ENCODE data around the gene NHS.

The NHS gene

GRCh38 chrX:17670874-17671273 lies 295.9 kb downstream of the NHS start:
- DNase-seq (ENCODE audit: low read depth, low spot score) = no peak

GRCh38 chrX:17674601-17675000 lies 299.6 kb downstream of the NHS start:
- peak; percentile 16 for DNase-seq (ENCODE audit: low read depth, low spot score)

GRCh38 chrX:17679261-17679660 lies 304.3 kb downstream of the NHS start:
- DNase-seq (ENCODE audit: low read depth, low spot score) = no peak

- no peak for DNase-seq (ENCODE audit: low read depth, low spot score)
Measured at GRCh38 chrX:17679820-17680219, 304.8 kb downstream of the NHS start.

GRCh38 chrX:17680732-17681413 lies 305.9 kb downstream of the NHS start:
- DNase-seq (ENCODE audit: low read depth, low spot score) = no peak

GRCh38 chrX:17682259-17682658 lies 307.3 kb downstream of the NHS start:
- no peak for DNase-seq (ENCODE audit: low read depth, low spot score)

- DNase-seq (ENCODE audit: low read depth, low spot score) = no peak
Measured at GRCh38 chrX:17685026-17685425, 310.0 kb downstream of the NHS start.

- no peak for DNase-seq (ENCODE audit: low read depth, low spot score)
Measured at GRCh38 chrX:17687648-17688047, 312.6 kb downstream of the NHS start.

- peak; percentile 78 for DNase-seq (ENCODE audit: low read depth, low spot score)
Measured at GRCh38 chrX:17689971-17690409, 315.0 kb downstream of the NHS start.

- DNase-seq (ENCODE audit: low read depth, low spot score) = peak; percentile 54
Measured at GRCh38 chrX:17692709-17693346, 317.8 kb downstream of the NHS start.

- no peak for DNase-seq (ENCODE audit: low read depth, low spot score)
Measured at GRCh38 chrX:17697191-17697590, 322.2 kb downstream of the NHS start.

GRCh38 chrX:17700976-17701375 lies 326.0 kb downstream of the NHS start:
- no peak for DNase-seq (ENCODE audit: low read depth, low spot score)

- DNase-seq (ENCODE audit: low read depth, low spot score) = no peak
Measured at GRCh38 chrX:17703201-17703600, 328.2 kb downstream of the NHS start.

GRCh38 chrX:17705211-17705610 lies 330.2 kb downstream of the NHS start:
- DNase-seq (ENCODE audit: low read depth, low spot score) = no peak

GRCh38 chrX:17706676-17707075 lies 331.7 kb downstream of the NHS start:
- DNase-seq (ENCODE audit: low read depth, low spot score) = peak; percentile 46

- DNase-seq (ENCODE audit: low read depth, low spot score) = no peak
Measured at GRCh38 chrX:17707731-17708130, 332.7 kb downstream of the NHS start.

- peak; percentile 56 for DNase-seq (ENCODE audit: low read depth, low spot score)
Measured at GRCh38 chrX:17710871-17711301, 335.9 kb downstream of the NHS start.

- DNase-seq (ENCODE audit: low read depth, low spot score) = no peak
Measured at GRCh38 chrX:17713288-17713687, 338.3 kb downstream of the NHS start.

- no peak for DNase-seq (ENCODE audit: low read depth, low spot score)
Measured at GRCh38 chrX:17718649-17719165, 343.7 kb downstream of the NHS start.

- no peak for DNase-seq (ENCODE audit: low read depth, low spot score)
Measured at GRCh38 chrX:17719711-17720110, 344.7 kb downstream of the NHS start.

GRCh38 chrX:17721715-17722114 lies 346.7 kb downstream of the NHS start:
- no peak for DNase-seq (ENCODE audit: low read depth, low spot score)

- DNase-seq (ENCODE audit: low read depth, low spot score) = peak; percentile 59
Measured at GRCh38 chrX:17725181-17725580, 350.2 kb downstream of the NHS start.

GRCh38 chrX:17732138-17732783 lies 357.3 kb downstream of the NHS start:
- no peak for DNase-seq (ENCODE audit: low read depth, low spot score)
